Measurements from ENCODE around the gene CAMTA1. TPM values are rescaled to one million over a fixed set of nuclear protein-coding genes. Genes with fewer than 3 reads are reported as not detected.

CAMTA1 gene
- total and polyA plus RNA-seq, 4 donors, result 18.0 to 93.5 (median 35.8) TPM

DNA sequence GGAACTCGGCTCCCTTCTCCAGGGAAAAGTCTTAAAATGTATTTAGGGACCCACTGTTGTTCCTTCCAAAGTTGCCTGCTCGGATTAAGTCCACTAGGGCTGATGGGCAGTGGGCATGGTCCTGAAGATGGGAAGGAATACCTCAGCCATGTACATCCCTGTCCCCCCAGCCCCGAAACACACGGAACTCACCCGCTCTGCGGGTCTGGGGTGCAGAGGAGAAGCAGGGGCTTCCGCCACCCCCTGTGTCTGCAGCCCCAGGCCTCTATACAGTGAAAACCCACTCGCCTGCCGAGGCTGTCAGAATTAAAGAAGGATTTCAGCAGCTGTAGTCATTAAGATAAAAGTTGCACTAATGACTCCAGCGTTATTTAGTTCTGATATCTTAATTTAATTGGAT is 773.2 kb downstream of the CAMTA1 start:
- 94% methylated on average over 10 of the region's 10 CpGs for WGBS
- peak overlapping the region in 1 of 2 donors; percentile 39 for H3K27ac ChIP-seq (ENCODE audit: low read depth in 1 of 2, low read length in 2 of 2)

DNA sequence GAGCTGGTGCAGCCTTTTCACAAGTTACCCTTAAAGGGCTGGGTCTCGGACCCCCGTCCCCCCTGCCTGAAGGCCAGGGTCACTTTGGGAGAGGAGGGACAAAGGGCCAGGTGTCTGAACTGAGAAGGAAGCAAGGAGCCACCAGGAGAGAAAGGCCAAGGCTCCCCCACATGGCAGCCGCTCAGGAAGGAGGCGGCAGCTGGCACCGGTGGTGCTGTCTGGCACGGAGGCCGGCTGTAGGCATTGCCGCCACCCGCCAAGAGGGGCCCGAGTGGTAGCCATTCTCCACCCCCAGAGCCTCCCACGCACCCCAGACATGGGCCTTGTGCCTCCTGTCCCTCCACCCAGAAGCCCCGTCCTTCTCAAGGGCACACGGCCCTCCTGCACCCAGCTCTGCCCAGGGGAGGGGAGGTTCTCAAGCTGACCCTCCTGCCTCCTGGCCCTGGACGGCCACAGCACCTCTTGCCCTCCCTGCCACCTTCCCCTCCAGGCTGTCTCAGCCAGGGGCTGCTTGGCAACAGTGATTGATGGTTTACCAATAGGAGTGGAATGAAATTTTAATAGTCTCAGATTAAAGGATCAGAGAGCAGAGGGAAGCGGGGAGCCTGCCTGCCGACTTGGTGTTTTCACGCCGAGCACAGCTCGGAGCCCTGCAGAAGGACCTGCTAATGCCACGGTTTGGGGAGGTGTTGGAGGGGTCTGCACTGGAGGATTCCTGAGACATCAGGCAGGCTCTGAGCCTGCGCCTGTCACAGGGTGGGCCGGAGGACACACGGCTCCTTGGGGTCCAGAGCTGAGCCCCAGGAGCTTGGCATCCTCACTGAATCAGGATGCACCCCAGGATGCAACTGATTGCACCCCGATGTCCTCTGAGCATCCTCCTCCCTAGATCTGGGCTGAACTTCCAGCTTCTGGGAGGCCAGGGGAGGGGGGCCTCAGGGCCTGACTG is 773.9 kb downstream of the CAMTA1 start:
- 90% methylated on average over 24 of the region's 24 CpGs for WGBS
- H3K27ac ChIP-seq (ENCODE audit: low read depth in 1 of 2, low read length in 2 of 2), result no peak overlapping the region
- H3K4me3 ChIP-seq (ENCODE audit: low read depth in 1 of 3, low read length in 3 of 3), result no peak overlapping the region
- H3K36me3 ChIP-seq (ENCODE audit: control insufficient read depth in 4 of 4, insufficient read depth in 3 of 4, low read depth in 1 of 4, low read length in 3 of 4), result no peaks in the 10 kb centered on the region
- H3K9me3 ChIP-seq (ENCODE audit: control insufficient read depth in 4 of 4, low read length in 3 of 4), result no peaks in the 10 kb centered on the region
- H3K4me1 ChIP-seq (ENCODE audit: control insufficient read depth in 4 of 4, insufficient read depth in 4 of 4, low read length in 3 of 4), result no peaks in the 10 kb centered on the region
- H3K9ac ChIP-seq (ENCODE audit: low read depth in 1 of 2, low read length in 2 of 2), result no peak overlapping the region
- DNase-seq (ENCODE audit: low spot score), result no peak
- H3K27me3 ChIP-seq (ENCODE audit: control insufficient read depth in 4 of 4, insufficient read depth in 4 of 4, low read length in 3 of 4), result no peaks in the 10 kb centered on the region
- TF ChIP-seq, protein P1, sequence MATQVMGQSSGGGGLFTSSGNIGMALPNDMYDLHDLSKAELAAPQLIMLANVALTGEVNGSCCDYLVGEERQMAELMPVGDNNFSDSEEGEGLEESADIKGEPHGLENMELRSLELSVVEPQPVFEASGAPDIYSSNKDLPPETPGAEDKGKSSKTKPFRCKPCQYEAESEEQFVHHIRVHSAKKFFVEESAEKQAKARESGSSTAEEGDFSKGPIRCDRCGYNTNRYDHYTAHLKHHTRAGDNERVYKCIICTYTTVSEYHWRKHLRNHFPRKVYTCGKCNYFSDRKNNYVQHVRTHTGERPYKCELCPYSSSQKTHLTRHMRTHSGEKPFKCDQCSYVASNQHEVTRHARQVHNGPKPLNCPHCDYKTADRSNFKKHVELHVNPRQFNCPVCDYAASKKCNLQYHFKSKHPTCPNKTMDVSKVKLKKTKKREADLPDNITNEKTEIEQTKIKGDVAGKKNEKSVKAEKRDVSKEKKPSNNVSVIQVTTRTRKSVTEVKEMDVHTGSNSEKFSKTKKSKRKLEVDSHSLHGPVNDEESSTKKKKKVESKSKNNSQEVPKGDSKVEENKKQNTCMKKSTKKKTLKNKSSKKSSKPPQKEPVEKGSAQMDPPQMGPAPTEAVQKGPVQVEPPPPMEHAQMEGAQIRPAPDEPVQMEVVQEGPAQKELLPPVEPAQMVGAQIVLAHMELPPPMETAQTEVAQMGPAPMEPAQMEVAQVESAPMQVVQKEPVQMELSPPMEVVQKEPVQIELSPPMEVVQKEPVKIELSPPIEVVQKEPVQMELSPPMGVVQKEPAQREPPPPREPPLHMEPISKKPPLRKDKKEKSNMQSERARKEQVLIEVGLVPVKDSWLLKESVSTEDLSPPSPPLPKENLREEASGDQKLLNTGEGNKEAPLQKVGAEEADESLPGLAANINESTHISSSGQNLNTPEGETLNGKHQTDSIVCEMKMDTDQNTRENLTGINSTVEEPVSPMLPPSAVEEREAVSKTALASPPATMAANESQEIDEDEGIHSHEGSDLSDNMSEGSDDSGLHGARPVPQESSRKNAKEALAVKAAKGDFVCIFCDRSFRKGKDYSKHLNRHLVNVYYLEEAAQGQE (IDR thresholded peaks at IDR 0.05), result no peak
- TF ChIP-seq, protein P2, sequence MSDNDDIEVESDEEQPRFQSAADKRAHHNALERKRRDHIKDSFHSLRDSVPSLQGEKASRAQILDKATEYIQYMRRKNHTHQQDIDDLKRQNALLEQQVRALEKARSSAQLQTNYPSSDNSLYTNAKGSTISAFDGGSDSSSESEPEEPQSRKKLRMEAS (IDR thresholded peaks at IDR 0.05), result no peak
- TF ChIP-seq HNF4G (IDR thresholded peaks at IDR 0.05), result no peak
- TF ChIP-seq HNF4A (conservative IDR thresholded peaks at IDR 0.05), result no peak
- no peak for TF ChIP-seq TAF1 (conservative IDR thresholded peaks at IDR 0.05)
- TF ChIP-seq, protein P3, sequence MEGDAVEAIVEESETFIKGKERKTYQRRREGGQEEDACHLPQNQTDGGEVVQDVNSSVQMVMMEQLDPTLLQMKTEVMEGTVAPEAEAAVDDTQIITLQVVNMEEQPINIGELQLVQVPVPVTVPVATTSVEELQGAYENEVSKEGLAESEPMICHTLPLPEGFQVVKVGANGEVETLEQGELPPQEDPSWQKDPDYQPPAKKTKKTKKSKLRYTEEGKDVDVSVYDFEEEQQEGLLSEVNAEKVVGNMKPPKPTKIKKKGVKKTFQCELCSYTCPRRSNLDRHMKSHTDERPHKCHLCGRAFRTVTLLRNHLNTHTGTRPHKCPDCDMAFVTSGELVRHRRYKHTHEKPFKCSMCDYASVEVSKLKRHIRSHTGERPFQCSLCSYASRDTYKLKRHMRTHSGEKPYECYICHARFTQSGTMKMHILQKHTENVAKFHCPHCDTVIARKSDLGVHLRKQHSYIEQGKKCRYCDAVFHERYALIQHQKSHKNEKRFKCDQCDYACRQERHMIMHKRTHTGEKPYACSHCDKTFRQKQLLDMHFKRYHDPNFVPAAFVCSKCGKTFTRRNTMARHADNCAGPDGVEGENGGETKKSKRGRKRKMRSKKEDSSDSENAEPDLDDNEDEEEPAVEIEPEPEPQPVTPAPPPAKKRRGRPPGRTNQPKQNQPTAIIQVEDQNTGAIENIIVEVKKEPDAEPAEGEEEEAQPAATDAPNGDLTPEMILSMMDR (IDR thresholded peaks at IDR 0.05; ENCODE audit: low read depth, low read length, missing input control), result no peak
- TF ChIP-seq FOXA1 (IDR thresholded peaks at IDR 0.05), result no peak
- TF ChIP-seq JUND (IDR thresholded peaks at IDR 0.05), result no peak
- no peak for TF ChIP-seq SP1 (IDR thresholded peaks at IDR 0.05)
- no peak for TF ChIP-seq RAD21 (IDR thresholded peaks at IDR 0.05)

More for the DNA sequence above, 773.2 kb downstream of the CAMTA1 start:
- Histone ChIP-seq H3K27me3 (ENCODE audit: control insufficient read depth in 4 of 4, insufficient read depth in 4 of 4, low read length in 3 of 4) (no peaks in the 10 kb centered on the region), H3K4me3 (ENCODE audit: low read depth in 1 of 3, low read length in 3 of 3) (no peak overlapping the region), H3K9me3 (ENCODE audit: control insufficient read depth in 4 of 4, low read length in 3 of 4) (no peaks in the 10 kb centered on the region), H3K9ac (ENCODE audit: low read depth in 1 of 2, low read length in 2 of 2) (no peak overlapping the region), H3K4me1 (ENCODE audit: control insufficient read depth in 4 of 4, insufficient read depth in 4 of 4, low read length in 3 of 4) (no peaks in the 10 kb centered on the region), H3K36me3 (ENCODE audit: control insufficient read depth in 4 of 4, insufficient read depth in 3 of 4, low read depth in 1 of 4, low read length in 3 of 4) (no peaks in the 10 kb centered on the region)
- DNase-seq (ENCODE audit: low spot score), result no peak
- no peak for TF ChIP-seq YY1 (IDR thresholded peaks at IDR 0.05)
- TF ChIP-seq, protein P3 (IDR thresholded peaks at IDR 0.05; ENCODE audit: low read depth, low read length, missing input control), result no peak
- no peak for TF ChIP-seq GABPA (IDR thresholded peaks at IDR 0.05 in 1 of 2, conservative IDR thresholded peaks at IDR 0.05 in 1 of 2)
- TF ChIP-seq HNF4G (IDR thresholded peaks at IDR 0.05), result no peak
- no peak for TF ChIP-seq ATF3 (IDR thresholded peaks at IDR 0.05)
- TF ChIP-seq, protein P1 (IDR thresholded peaks at IDR 0.05), result no peak
- no peak for TF ChIP-seq FOXA2 (IDR thresholded peaks at IDR 0.05)
- no peak for TF ChIP-seq RAD21 (IDR thresholded peaks at IDR 0.05)
- TF ChIP-seq SP1 (IDR thresholded peaks at IDR 0.05), result no peak

Measured in liver (tissue), 9 donors.